Skeletal muscle tissue (tissue), 4 donors: ENCODE measurements around the gene SLC37A4. TPM values are rescaled to one million over a fixed set of nuclear protein-coding genes. Genes with fewer than 3 reads are reported as not detected.
"Not testable (repeated sequence)": the region's sequence is repeated elsewhere in the genome, so short reads cannot be mapped to it uniquely, and the experiment has no call there.

ENCODE experiments used
- H3K27ac ChIP-seq: one replicate; pipeline ENCODE4 v1.7.0; 2013; ENCODE audit warnings: mild to moderate bottlenecking, low read depth, low read length, inconsistent platforms
- H3K27me3 ChIP-seq, 3 donors: one replicate each; pipeline ENCODE4 v1.7.0; 2013; ENCODE audit warnings: low read length in 3 of 3; ENCODE audit not compliant: control insufficient read depth in 3 of 3, insufficient read depth in 3 of 3
- H3K36me3 ChIP-seq, 3 donors: one replicate each; pipeline ENCODE4 v1.7.0; 2013; ENCODE audit warnings: low read length in 3 of 3; ENCODE audit not compliant: control insufficient read depth in 3 of 3, insufficient read depth in 3 of 3
- H3K4me1 ChIP-seq, 3 donors: one replicate each; pipeline ENCODE4 v1.7.0; 2013; ENCODE audit warnings: low read length in 3 of 3, mild to moderate bottlenecking in 3 of 3; ENCODE audit not compliant: control insufficient read depth in 3 of 3, insufficient read depth in 3 of 3
- H3K4me3 ChIP-seq, 3 donors: one replicate each; pipeline ENCODE4 v1.7.0; 2013; ENCODE audit warnings: low read length in 3 of 3
- H3K9ac ChIP-seq, 3 donors: one replicate each; pipeline ENCODE4 v1.7.0; 2013; ENCODE audit warnings: low read length in 3 of 3, mild to moderate bottlenecking in 3 of 3, moderate library complexity in 2 of 3, low read depth in 1 of 3
- H3K9me3 ChIP-seq, 3 donors: one replicate each; pipeline ENCODE4 v1.7.0; 2013; ENCODE audit warnings: low read length in 3 of 3; ENCODE audit not compliant: control insufficient read depth in 3 of 3
- total RNA-seq: library from RNA; depleted of rRNA; stranded (reverse); fragments of >200 nt; gene quantifications from one replicate; pipeline ENCODE4 v1.2.3, GENCODE V29; 2014
- donor health status: Osteomylitis.

SLC37A4 gene
- total RNA-seq, 1 donor from 2014 or later = 6.8 TPM

- Histone ChIP-seq H3K27ac (no peak overlapping the region), H3K9me3 (no peaks in the 10 kb centered on the region), H3K9ac (no peak overlapping the region), H3K36me3 (peaks cover 41 to 53% (median 47%) of the 10 kb centered on the region in 3 donors), H3K27me3 (no peaks in the 10 kb centered on the region), H3K4me3 (peak overlapping the region in 2 of 3 donors; percentile 54 to 99), H3K4me1 (peaks cover 44 to 69% (median 52%) of the 10 kb centered on the region in 3 donors)
Measured at GRCh38 chr11:119019996-119020395, 10.7 kb downstream of the SLC37A4 start.

- H3K27ac ChIP-seq = peak within 1 kb of the TSS; percentile 94
- H3K9ac ChIP-seq = peak within 1 kb of the TSS; percentile 99 to 100 (median 99)
- H3K4me1 ChIP-seq = peaks cover 27 to 52% (median 39%) of the 10 kb centered on the region in 3 donors
- H3K9me3 ChIP-seq = no peaks in the 10 kb centered on the region
- H3K4me3 ChIP-seq = peak within 1 kb of the TSS; percentile 96 to 99 (median 98)
- H3K27me3 ChIP-seq = no peaks in the 10 kb centered on the region
- H3K36me3 ChIP-seq = peaks cover 35 to 50% (median 49%) of the 10 kb centered on the region in 3 donors
Measured at GRCh38 chr11:119018074-119018938, 12.4 kb downstream of the SLC37A4 start, which contains the start of the genes RPS25 and TRAPPC4. Gene RPS25, minus strand, starts transcription at chr11:119018343. Its CDS starts 59 bp downstream, at chr11:119018284. Gene TRAPPC4, plus strand, starts transcription at chr11:119018766. Its CDS starts 30 bp downstream, at chr11:119018796.

GRCh38 chr11:119017377-119017776 is 13.3 kb downstream of the SLC37A4 start:
- Histone ChIP-seq H3K4me3 (peak overlapping the region; percentile 96 to 99 (median 98)), H3K9ac (peak overlapping the region; percentile 99 to 100 (median 99)), H3K4me1 (peaks cover 27 to 48% (median 36%) of the 10 kb centered on the region in 3 donors), H3K27ac (peak overlapping the region; percentile 94), H3K36me3 (peaks cover 34 to 50% (median 49%) of the 10 kb centered on the region in 3 donors)
- H3K9me3 ChIP-seq, H3K27me3 ChIP-seq: not testable (repeated sequence)

- Histone ChIP-seq H3K27me3 (no peaks in the 10 kb centered on the region), H3K9ac (peak overlapping the region; percentile 19 to 99 (median 60)), H3K27ac (no peak overlapping the region), H3K36me3 (peaks cover 39 to 50% (median 50%) of the 10 kb centered on the region in 3 donors), H3K4me3 (peak overlapping the region in 2 of 3 donors; percentile 27 to 99), H3K4me1 (peaks cover 23 to 45% (median 33%) of the 10 kb centered on the region in 3 donors), H3K9me3 (no peaks in the 10 kb centered on the region)
Measured at GRCh38 chr11:119016216-119017009, 14.3 kb downstream of the SLC37A4 start.

- H3K36me3 ChIP-seq = peaks cover 43 to 54% (median 49%) of the 10 kb centered on the region in 3 donors
Measured at GRCh38 chr11:119015054-119015611, 15.5 kb downstream of the SLC37A4 start.

GRCh38 chr11:119014209-119014924 is 16.3 kb downstream of the SLC37A4 start:
- H3K4me1 ChIP-seq = peaks cover 14 to 27% (median 19%) of the 10 kb centered on the region in 3 donors
- H3K9ac ChIP-seq = no peak overlapping the region
- peaks cover 41 to 62% (median 49%) of the 10 kb centered on the region in 3 donors for H3K36me3 ChIP-seq
- H3K27ac ChIP-seq = no peak overlapping the region
- no peaks in the 10 kb centered on the region for H3K9me3 ChIP-seq
- no peaks in the 10 kb centered on the region for H3K27me3 ChIP-seq
- H3K4me3 ChIP-seq = no peak overlapping the region

More at GRCh38 chr11:119015054-119015611, 15.5 kb downstream of the SLC37A4 start:
- Histone ChIP-seq H3K4me1 (peaks cover 21 to 35% (median 27%) of the 10 kb centered on the region in 3 donors), H3K9me3 (no peaks in the 10 kb centered on the region), H3K27ac (no peak overlapping the region), H3K9ac (no peak overlapping the region), H3K27me3 (no peaks in the 10 kb centered on the region), H3K4me3 (no peak overlapping the region)

GRCh38 chr11:119012629-119013170 is 18.0 kb downstream of the SLC37A4 start:
- Histone ChIP-seq H3K4me3 (no peak overlapping the region), H3K9me3 (no peaks in the 10 kb centered on the region), H3K4me1 (peaks cover 10 to 17% (median 16%) of the 10 kb centered on the region in 3 donors), H3K9ac (no peak overlapping the region), H3K36me3 (peaks cover 39 to 68% (median 56%) of the 10 kb centered on the region in 3 donors), H3K27me3 (no peaks in the 10 kb centered on the region), H3K27ac (no peak overlapping the region)

GRCh38 chr11:119011476-119012053 is 19.1 kb downstream of the SLC37A4 start:
- Histone ChIP-seq H3K9ac (no peak overlapping the region), H3K4me3 (no peak overlapping the region), H3K4me1 (peaks cover 4 to 9% (median 7%) of the 10 kb centered on the region in 3 donors), H3K27ac (no peak overlapping the region), H3K9me3 (no peaks in the 10 kb centered on the region), H3K36me3 (peaks cover 39 to 70% (median 62%) of the 10 kb centered on the region in 3 donors), H3K27me3 (no peaks in the 10 kb centered on the region)
